Smooth muscle cell (in vitro differentiated cells): ENCODE data around the gene SLC6A9. TPM values are rescaled to one million over a fixed set of nuclear protein-coding genes. Genes with fewer than 3 reads are reported as not detected.

Source experiments
- DNase-seq: peaks from one replicate; lab custom pipeline; 2025; ENCODE audit not compliant: unreplicated experiment; lab: John Stamatoyannopoulos, UW
- H2AFZ ChIP-seq: fragments of 200-600 bp; sonication (generic); 2 replicates; pipeline ENCODE4 v1.6.0; 2016; ENCODE audit warnings: antibody characterized with exemption, low read depth, mild to moderate bottlenecking
- H3F3A ChIP-seq: fragments of 200-600 bp; sonication (generic); 2 replicates; pipeline ENCODE4 v1.6.0; 2017; ENCODE audit warnings: antibody characterized with exemption, low read depth
- H3K27ac ChIP-seq: fragments of 200-600 bp; sonication (generic); 2 replicates; pipeline ENCODE4 v1.5.1; 2016; ENCODE audit warnings: low read depth, mild to moderate bottlenecking
- H3K27me3 ChIP-seq: fragments of 200-600 bp; sonication (generic); 2 replicates; pipeline ENCODE4 v1.6.1; 2016; ENCODE audit warnings: low read depth, mild to moderate bottlenecking
- H3K36me3 ChIP-seq: fragments of 200-600 bp; sonication (generic); 2 replicates; pipeline ENCODE4 v1.5.1; 2016; ENCODE audit warnings: low read depth
- H3K4me1 ChIP-seq: fragments of 200-600 bp; sonication (generic); 2 replicates; pipeline ENCODE4 v1.5.1; 2016; ENCODE audit warnings: low read depth
- H3K4me2 ChIP-seq: fragments of 200-600 bp; sonication (generic); 2 replicates; pipeline ENCODE4 v1.6.0; 2016; ENCODE audit warnings: mild to moderate bottlenecking
- H3K4me3 ChIP-seq: fragments of 200-600 bp; sonication (generic); 2 replicates; pipeline ENCODE4 v1.5.1; 2016; ENCODE audit warnings: mild to moderate bottlenecking
- H3K79me2 ChIP-seq: fragments of 200-600 bp; sonication (generic); 2 replicates; pipeline ENCODE4 v1.6.0; 2016; ENCODE audit warnings: low read depth, mild to moderate bottlenecking
- H3K9ac ChIP-seq: fragments of 200-600 bp; sonication (generic); 2 replicates; pipeline ENCODE4 v1.6.0; 2016; ENCODE audit warnings: low read depth
- H3K9me3 ChIP-seq: fragments of 200-600 bp; sonication (generic); replicated peaks from 2 replicates; pipeline ENCODE4 v1.5.1; 2016; ENCODE audit warnings: low read depth
- H4K20me1 ChIP-seq: fragments of 200-600 bp; sonication (generic); 2 replicates; pipeline ENCODE4 v1.6.0; 2016; ENCODE audit warnings: low read depth
- CTCF ChIP-seq: fragments of 200-600 bp; sonication (generic); IDR thresholded peaks from 2 replicates; pipeline ENCODE4 v1.5.1; 2017; ENCODE audit warnings: borderline replicate concordance, mild to moderate bottlenecking, antibody characterized with exemption; ENCODE audit not compliant: insufficient read depth, poor library complexity, severe bottlenecking
- WGBS: methylation state at CpG from one replicate; pipeline ENCODE4 v1.1.7; 2016; ENCODE audit warnings: low lambda C conversion rate; 5-methylcytosine and 5-hydroxymethylcytosine counted together
- polyA plus RNA-seq: library from polyadenylated mRNA; unstranded; fragments of >200 nt; fragmentation: Nextera tagmentation; extraction: Ambion mirVana; gene quantifications from 2 replicates; pipeline ENCODE4 v1.2.1, GENCODE V29; 2016
- total RNA-seq: library from RNA; depleted of rRNA; stranded (reverse); fragments of >200 nt; gene quantifications from 2 replicates; pipeline ENCODE4 v1.2.3, GENCODE V29; 2014

The SLC6A9 gene
- total and polyA plus RNA-seq, 2 experiments from 2014 or later, result 10.2 to 25.8 TPM

GRCh38 chr1:43965316-43965715 lies 65.9 kb downstream of the SLC6A9 start:
- TF ChIP-seq CTCF, result no peak
- no peaks in the 10 kb centered on the region for H3K9me3 ChIP-seq
- WGBS, result 100% methylated on average over 3 of the region's 3 CpGs
- H3F3A ChIP-seq, result peaks cover 3% of the 10 kb centered on the region
- H3K4me1 ChIP-seq, result no peaks in the 10 kb centered on the region
- no peak for DNase-seq
- no peak overlapping the region for H3K4me2 ChIP-seq
- H3K79me2 ChIP-seq, result peaks cover 1% of the 10 kb centered on the region
- no peaks in the 10 kb centered on the region for H4K20me1 ChIP-seq
- H3K36me3 ChIP-seq, result no peaks in the 10 kb centered on the region
- no peak overlapping the region for H3K9ac ChIP-seq
- H2AFZ ChIP-seq, result no peak overlapping the region
- H3K27ac ChIP-seq, result no peak overlapping the region
- H3K27me3 ChIP-seq, result no peaks in the 10 kb centered on the region
- H3K4me3 ChIP-seq, result no peak overlapping the region

GRCh38 chr1:43963890-43964289 lies 67.4 kb downstream of the SLC6A9 start:
- peaks cover 3% of the 10 kb centered on the region for H3F3A ChIP-seq
- TF ChIP-seq CTCF, result no peak

GRCh38 chr1:43963006-43963405 lies 68.3 kb downstream of the SLC6A9 start:
- H3K4me3 ChIP-seq, result no peak overlapping the region
- DNase-seq, result no peak
- H3K9me3 ChIP-seq, result no peaks in the 10 kb centered on the region
- no peak overlapping the region for H3K27ac ChIP-seq
- H3K4me1 ChIP-seq, result no peaks in the 10 kb centered on the region
- H3F3A ChIP-seq, result no peaks in the 10 kb centered on the region
- H3K9ac ChIP-seq, result no peak overlapping the region
- H3K27me3 ChIP-seq, result no peaks in the 10 kb centered on the region
- no peak overlapping the region for H2AFZ ChIP-seq
- H3K4me2 ChIP-seq, result no peak overlapping the region
- H4K20me1 ChIP-seq, result no peaks in the 10 kb centered on the region
- no peaks in the 10 kb centered on the region for H3K36me3 ChIP-seq
- WGBS, result 94% methylated on average over 3 of the region's 3 CpGs
- TF ChIP-seq CTCF, result no peak
- no peaks in the 10 kb centered on the region for H3K79me2 ChIP-seq

More at GRCh38 chr1:43963890-43964289, 67.4 kb downstream of the SLC6A9 start:
- no peaks in the 10 kb centered on the region for H3K79me2 ChIP-seq
- H3K36me3 ChIP-seq, result no peaks in the 10 kb centered on the region
- H3K4me2 ChIP-seq, result no peak overlapping the region
- no peaks in the 10 kb centered on the region for H4K20me1 ChIP-seq
- no peaks in the 10 kb centered on the region for H3K9me3 ChIP-seq
- H2AFZ ChIP-seq, result no peak overlapping the region
- DNase-seq, result no peak
- H3K4me3 ChIP-seq, result no peak overlapping the region
- WGBS, result 88% methylated on average over 5 of the region's 5 CpGs
- no peak overlapping the region for H3K9ac ChIP-seq
- H3K27me3 ChIP-seq, result no peaks in the 10 kb centered on the region
- H3K27ac ChIP-seq, result no peak overlapping the region
- H3K4me1 ChIP-seq, result no peaks in the 10 kb centered on the region

- no peaks in the 10 kb centered on the region for H4K20me1 ChIP-seq
- no peak overlapping the region for H3K27ac ChIP-seq
- H3K79me2 ChIP-seq, result no peaks in the 10 kb centered on the region
- H3K4me3 ChIP-seq, result no peak overlapping the region
- no peak overlapping the region for H2AFZ ChIP-seq
- no peak overlapping the region for H3K9ac ChIP-seq
- H3K27me3 ChIP-seq, result no peaks in the 10 kb centered on the region
- H3K36me3 ChIP-seq, result no peaks in the 10 kb centered on the region
- DNase-seq, result no peak
- no peaks in the 10 kb centered on the region for H3F3A ChIP-seq
- H3K4me2 ChIP-seq, result no peak overlapping the region
- no peak for TF ChIP-seq CTCF
- H3K9me3 ChIP-seq, result no peaks in the 10 kb centered on the region
- WGBS, result 98% methylated on average over 2 of the region's 2 CpGs
- no peaks in the 10 kb centered on the region for H3K4me1 ChIP-seq
Measured at GRCh38 chr1:43962324-43962723, 68.9 kb downstream of the SLC6A9 start.
